C4-2B (cell line): ENCODE measurements around the gene PTBP2.

Source experiments
- H3K27ac ChIP-seq: fragments of 450-650 bp; 2 replicates; pipeline ENCODE4 v1.5.1; 2017
- CTCF ChIP-seq: fragments of 450-650 bp; conservative IDR thresholded peaks from 2 replicates; pipeline ENCODE4 v1.5.1; 2017; ENCODE audit warnings: mild to moderate bottlenecking
- ZFX ChIP-seq: fragments of 450-650 bp; IDR thresholded peaks from 2 replicates; pipeline ENCODE4 v1.6.1; 2017

The PTBP2 gene

GRCh38 chr1:96842215-96842614 lies 120.6 kb downstream of the PTBP2 start:
- TF ChIP-seq CTCF (peak; percentile 28), ZFX (no peak)
- H3K27ac ChIP-seq = no peak overlapping the region

GRCh38 chr1:96843196-96843595 lies 121.6 kb downstream of the PTBP2 start:
- TF ChIP-seq ZFX (no peak), CTCF (no peak)
- no peak overlapping the region for H3K27ac ChIP-seq

GRCh38 chr1:96843601-96844000 lies 122.0 kb downstream of the PTBP2 start:
- no peak overlapping the region for H3K27ac ChIP-seq

GRCh38 chr1:96845464-96845863 lies 123.9 kb downstream of the PTBP2 start:
- no peak overlapping the region for H3K27ac ChIP-seq
- TF ChIP-seq ZFX (no peak), CTCF (peak; percentile 83)

More at GRCh38 chr1:96843601-96844000, 122.0 kb downstream of the PTBP2 start:
- TF ChIP-seq ZFX (no peak), CTCF (no peak)

GRCh38 chr1:96861836-96862235 lies 140.3 kb downstream of the PTBP2 start:
- TF ChIP-seq CTCF (no peak), ZFX (no peak)
- no peak overlapping the region for H3K27ac ChIP-seq

GRCh38 chr1:96863449-96863848 lies 141.9 kb downstream of the PTBP2 start:
- peak overlapping the region; percentile 16; the same call in 1 of the 2 replicates for H3K27ac ChIP-seq
- TF ChIP-seq ZFX = no peak
